ENCODE results near the gene MYLIP. TPM values are rescaled to one million over a fixed set of nuclear protein-coding genes. Genes with fewer than 3 reads are reported as not detected.

Gene MYLIP
- total and polyA plus RNA-seq, 4 experiments from 2014 or later: 17.5 to 88.8 (median 45.9) TPM

- intact Hi-C loops (cut with micrococcal nuclease): no loop called here
- no peaks in the 10 kb centered on the region for H3K36me3 Mint-ChIP-seq
- H3K4me1 Mint-ChIP-seq: no peaks in the 10 kb centered on the region
- ChIA-PET POLR2A (ENCODE audit: partially characterized antibody) (no interaction called here), CTCF (ENCODE audit: partially characterized antibody) (no interaction called here)
- DNase-seq: no peak
- H3K27ac Mint-ChIP-seq: no peak overlapping the region
- H3K9me3 Mint-ChIP-seq: peaks cover 0 to 5% (median 0%) of the 10 kb centered on the region in 8 donors
- no peaks in the 10 kb centered on the region for H3K27me3 ChIP-seq (ENCODE audit: insufficient read depth, low read length)
- no peak overlapping the region for H3K4me3 Mint-ChIP-seq
- H3K4me3 ChIP-seq (ENCODE audit: low read length in 2 of 2): no peak overlapping the region
- no peaks in the 10 kb centered on the region for H3K36me3 ChIP-seq (ENCODE audit: insufficient read depth, low read length)
- no peak overlapping the region for H3K27ac ChIP-seq (ENCODE audit: low read depth, low read length)
- H3K4me1 ChIP-seq (ENCODE audit: insufficient read depth, low read length): no peaks in the 10 kb centered on the region
- no peaks in the 10 kb centered on the region for H3K9me3 ChIP-seq (ENCODE audit: control insufficient read depth in 1 of 2, low read length in 2 of 2)
- peaks cover 9 to 10% of the 10 kb centered on the region in 2 donors for H3K27me3 Mint-ChIP-seq
These were observed 40.5 kb upstream of the MYLIP start for GRCh38 chr6:16088409-16088808.

GRCh38 chr6:16089232-16090062 lies 39.4 kb upstream of the MYLIP start:
- H3K9me3 Mint-ChIP-seq: peaks cover 0 to 5% (median 0%) of the 10 kb centered on the region in 8 donors
- H3K36me3 Mint-ChIP-seq: no peaks in the 10 kb centered on the region
- Histone ChIP-seq H3K27me3 (ENCODE audit: insufficient read depth, low read length) (no peaks in the 10 kb centered on the region), H3K36me3 (ENCODE audit: insufficient read depth, low read length) (no peaks in the 10 kb centered on the region), H3K9me3 (ENCODE audit: control insufficient read depth in 1 of 2, low read length in 2 of 2) (no peaks in the 10 kb centered on the region), H3K4me3 (ENCODE audit: low read length in 2 of 2) (no peak overlapping the region), H3K4me1 (ENCODE audit: insufficient read depth, low read length) (no peaks in the 10 kb centered on the region), H3K27ac (ENCODE audit: low read depth, low read length) (no peak overlapping the region)
- ChIA-PET CTCF (ENCODE audit: partially characterized antibody) (no interaction called here), POLR2A (ENCODE audit: partially characterized antibody) (no interaction called here)
- no peak overlapping the region for H3K4me3 Mint-ChIP-seq
- intact Hi-C loops (cut with micrococcal nuclease): no loop called here
- H3K27me3 Mint-ChIP-seq: peaks cover 10% of the 10 kb centered on the region in 2 donors
- no peaks in the 10 kb centered on the region for H3K4me1 Mint-ChIP-seq
- no peak for DNase-seq
- H3K27ac Mint-ChIP-seq: no peak overlapping the region

GRCh38 chr6:16090452-16090851 lies 38.4 kb upstream of the MYLIP start:
- no peak overlapping the region for H3K4me3 ChIP-seq (ENCODE audit: low read length in 2 of 2)
- H3K27ac ChIP-seq (ENCODE audit: low read depth, low read length): no peak overlapping the region
- Mint-ChIP-seq H3K9me3 (peaks cover 0 to 5% (median 0%) of the 10 kb centered on the region in 8 donors), H3K36me3 (no peaks in the 10 kb centered on the region), H3K4me3 (no peak overlapping the region), H3K27ac (no peak overlapping the region), H3K27me3 (peaks cover 10% of the 10 kb centered on the region in 2 donors), H3K4me1 (no peaks in the 10 kb centered on the region)
- no peak for DNase-seq
- H3K27me3 ChIP-seq (ENCODE audit: insufficient read depth, low read length): no peaks in the 10 kb centered on the region
- no peaks in the 10 kb centered on the region for H3K36me3 ChIP-seq (ENCODE audit: insufficient read depth, low read length)
- H3K4me1 ChIP-seq (ENCODE audit: insufficient read depth, low read length): no peaks in the 10 kb centered on the region
- intact Hi-C loops (cut with micrococcal nuclease): no loop called here
- POLR2A ChIA-PET (ENCODE audit: partially characterized antibody): no interaction called here
- CTCF ChIA-PET (ENCODE audit: partially characterized antibody): no interaction called here
- no peaks in the 10 kb centered on the region for H3K9me3 ChIP-seq (ENCODE audit: control insufficient read depth in 1 of 2, low read length in 2 of 2)

GRCh38 chr6:16090920-16091319 lies 38.0 kb upstream of the MYLIP start:
- Mint-ChIP-seq H3K4me1 (no peaks in the 10 kb centered on the region), H3K9me3 (peaks cover 0 to 5% (median 0%) of the 10 kb centered on the region in 8 donors)
- intact Hi-C loops (cut with micrococcal nuclease): no loop called here

GRCh38 chr6:16092140-16092539 lies 36.7 kb upstream of the MYLIP start:
- Histone ChIP-seq H3K27ac (ENCODE audit: low read depth, low read length) (no peak overlapping the region), H3K36me3 (ENCODE audit: insufficient read depth, low read length) (no peaks in the 10 kb centered on the region), H3K4me1 (ENCODE audit: insufficient read depth, low read length) (no peaks in the 10 kb centered on the region), H3K4me3 (ENCODE audit: low read length in 2 of 2) (no peak overlapping the region), H3K27me3 (ENCODE audit: insufficient read depth, low read length) (no peaks in the 10 kb centered on the region), H3K9me3 (ENCODE audit: control insufficient read depth in 1 of 2, low read length in 2 of 2) (no peaks in the 10 kb centered on the region)
- ChIA-PET POLR2A (ENCODE audit: partially characterized antibody) (no interaction called here), CTCF (ENCODE audit: partially characterized antibody) (no interaction called here)
- Mint-ChIP-seq H3K4me3 (no peak overlapping the region), H3K27me3 (peaks cover 10 to 11% of the 10 kb centered on the region in 2 donors), H3K9me3 (peaks cover 0 to 5% (median 0%) of the 10 kb centered on the region in 8 donors), H3K4me1 (no peaks in the 10 kb centered on the region), H3K36me3 (no peaks in the 10 kb centered on the region), H3K27ac (no peak overlapping the region)
- intact Hi-C loops (cut with micrococcal nuclease): no loop called here
- no peak for DNase-seq

More at GRCh38 chr6:16090920-16091319, 38.0 kb upstream of the MYLIP start:
- Histone ChIP-seq H3K4me3 (ENCODE audit: low read length in 2 of 2) (no peak overlapping the region), H3K27ac (ENCODE audit: low read depth, low read length) (no peak overlapping the region), H3K9me3 (ENCODE audit: control insufficient read depth in 1 of 2, low read length in 2 of 2) (no peaks in the 10 kb centered on the region), H3K27me3 (ENCODE audit: insufficient read depth, low read length) (no peaks in the 10 kb centered on the region), H3K36me3 (ENCODE audit: insufficient read depth, low read length) (no peaks in the 10 kb centered on the region), H3K4me1 (ENCODE audit: insufficient read depth, low read length) (no peaks in the 10 kb centered on the region)
- no peak overlapping the region for H3K27ac Mint-ChIP-seq
- peaks cover 10% of the 10 kb centered on the region in 2 donors for H3K27me3 Mint-ChIP-seq
- no peak overlapping the region for H3K4me3 Mint-ChIP-seq
- no peaks in the 10 kb centered on the region for H3K36me3 Mint-ChIP-seq
- ChIA-PET POLR2A (ENCODE audit: partially characterized antibody) (no interaction called here), CTCF (ENCODE audit: partially characterized antibody) (no interaction called here)
- no peak for DNase-seq

- no peak overlapping the region for H3K4me3 Mint-ChIP-seq
- no peaks in the 10 kb centered on the region for H3K9me3 ChIP-seq (ENCODE audit: control insufficient read depth in 1 of 2, low read length in 2 of 2)
- H3K36me3 Mint-ChIP-seq: no peaks in the 10 kb centered on the region
- no peaks in the 10 kb centered on the region for H3K27me3 ChIP-seq (ENCODE audit: insufficient read depth, low read length)
- ChIA-PET CTCF (ENCODE audit: partially characterized antibody) (no interaction called here), POLR2A (ENCODE audit: partially characterized antibody) (no interaction called here)
- H3K27ac ChIP-seq (ENCODE audit: low read depth, low read length): no peak overlapping the region
- H3K36me3 ChIP-seq (ENCODE audit: insufficient read depth, low read length): no peaks in the 10 kb centered on the region
- peaks cover 0 to 5% (median 3%) of the 10 kb centered on the region in 8 donors for H3K9me3 Mint-ChIP-seq
- H3K27me3 Mint-ChIP-seq: peaks cover 11% of the 10 kb centered on the region in 2 donors
- no peak overlapping the region for H3K4me3 ChIP-seq (ENCODE audit: low read length in 2 of 2)
- intact Hi-C loops (cut with micrococcal nuclease): no loop called here
- H3K4me1 Mint-ChIP-seq: no peaks in the 10 kb centered on the region
- no peak for DNase-seq
- no peaks in the 10 kb centered on the region for H3K4me1 ChIP-seq (ENCODE audit: insufficient read depth, low read length)
- H3K27ac Mint-ChIP-seq: no peak overlapping the region
These were observed 35.9 kb upstream of the MYLIP start for GRCh38 chr6:16092990-16093389.

- H3K4me1 Mint-ChIP-seq: no peaks in the 10 kb centered on the region
- POLR2A ChIA-PET (ENCODE audit: partially characterized antibody): interaction anchor here (0.6 kb wide), 1 partner anchor 1254 kb away, joined by 3 read pairs; no protein-coding TSS in a partner anchor
- peaks cover 0 to 1% of the 10 kb centered on the region in 2 donors for H3K9me3 ChIP-seq (ENCODE audit: control insufficient read depth in 1 of 2, low read length in 2 of 2)
- DNase-seq: no peak
- no peak overlapping the region for H3K27ac Mint-ChIP-seq
- no peak overlapping the region for H3K4me3 Mint-ChIP-seq
- H3K27me3 Mint-ChIP-seq: peaks cover 8 to 13% of the 10 kb centered on the region in 2 donors
- no peaks in the 10 kb centered on the region for H3K4me1 ChIP-seq (ENCODE audit: insufficient read depth, low read length)
- intact Hi-C loops (cut with micrococcal nuclease): no loop called here
- CTCF ChIA-PET (ENCODE audit: partially characterized antibody): interaction anchor here (2.1 kb wide), 1 partner anchor 88 kb away, joined by 4 read pairs; no protein-coding TSS in a partner anchor
- no peaks in the 10 kb centered on the region for H3K36me3 ChIP-seq (ENCODE audit: insufficient read depth, low read length)
- H3K36me3 Mint-ChIP-seq: no peaks in the 10 kb centered on the region
- H3K27ac ChIP-seq (ENCODE audit: low read depth, low read length): no peak overlapping the region
- no peaks in the 10 kb centered on the region for H3K27me3 ChIP-seq (ENCODE audit: insufficient read depth, low read length)
- no peak overlapping the region for H3K4me3 ChIP-seq (ENCODE audit: low read length in 2 of 2)
- H3K9me3 Mint-ChIP-seq: peaks cover 0 to 14% (median 5%) of the 10 kb centered on the region in 8 donors
These were observed 33.7 kb upstream of the MYLIP start for GRCh38 chr6:16095180-16095579.
